ENCODE measurements around the gene F3.

DNA sequence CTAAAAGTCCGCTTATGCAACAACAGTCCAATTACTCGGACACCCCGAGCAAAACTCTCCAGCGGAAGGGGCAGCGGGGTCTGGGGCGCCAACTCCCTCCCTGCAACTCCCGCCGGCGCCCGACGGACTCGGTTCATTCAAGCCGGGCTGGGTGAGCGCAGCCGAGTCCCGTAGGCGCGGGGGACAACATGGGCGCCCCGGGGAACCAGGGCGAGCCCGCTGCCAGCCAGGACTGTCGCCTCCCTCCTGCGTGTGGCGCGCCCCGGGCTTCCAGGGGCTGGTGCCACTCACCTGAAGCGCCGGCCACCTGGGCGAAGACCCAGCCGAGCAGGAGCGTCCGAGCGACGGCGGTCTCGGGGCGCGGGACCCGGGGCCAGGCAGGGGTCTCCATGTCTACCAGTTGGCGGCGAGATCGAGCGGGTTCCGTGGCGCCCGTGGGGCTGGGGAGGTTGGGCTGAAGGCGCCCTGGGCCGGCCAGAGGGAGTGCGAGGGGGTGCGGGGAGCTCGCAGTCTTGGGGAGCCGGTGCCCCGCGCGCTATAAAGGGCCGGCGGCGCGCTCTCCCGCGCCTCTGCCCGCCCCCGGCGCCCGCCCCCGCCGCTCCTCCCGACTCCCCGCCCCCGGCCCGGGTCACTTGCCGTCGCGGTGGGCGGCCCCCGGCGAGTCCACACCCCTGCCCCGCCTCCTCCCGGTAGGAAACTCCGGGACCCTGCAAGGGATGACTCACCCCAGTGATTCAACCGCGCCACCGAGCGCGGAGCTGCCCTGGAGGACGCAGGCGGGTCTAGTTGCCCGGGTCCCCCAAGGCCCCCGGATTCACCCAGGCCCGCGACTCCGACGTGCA lies at the start of gene F3:
- TF ChIP-seq, protein P1, sequence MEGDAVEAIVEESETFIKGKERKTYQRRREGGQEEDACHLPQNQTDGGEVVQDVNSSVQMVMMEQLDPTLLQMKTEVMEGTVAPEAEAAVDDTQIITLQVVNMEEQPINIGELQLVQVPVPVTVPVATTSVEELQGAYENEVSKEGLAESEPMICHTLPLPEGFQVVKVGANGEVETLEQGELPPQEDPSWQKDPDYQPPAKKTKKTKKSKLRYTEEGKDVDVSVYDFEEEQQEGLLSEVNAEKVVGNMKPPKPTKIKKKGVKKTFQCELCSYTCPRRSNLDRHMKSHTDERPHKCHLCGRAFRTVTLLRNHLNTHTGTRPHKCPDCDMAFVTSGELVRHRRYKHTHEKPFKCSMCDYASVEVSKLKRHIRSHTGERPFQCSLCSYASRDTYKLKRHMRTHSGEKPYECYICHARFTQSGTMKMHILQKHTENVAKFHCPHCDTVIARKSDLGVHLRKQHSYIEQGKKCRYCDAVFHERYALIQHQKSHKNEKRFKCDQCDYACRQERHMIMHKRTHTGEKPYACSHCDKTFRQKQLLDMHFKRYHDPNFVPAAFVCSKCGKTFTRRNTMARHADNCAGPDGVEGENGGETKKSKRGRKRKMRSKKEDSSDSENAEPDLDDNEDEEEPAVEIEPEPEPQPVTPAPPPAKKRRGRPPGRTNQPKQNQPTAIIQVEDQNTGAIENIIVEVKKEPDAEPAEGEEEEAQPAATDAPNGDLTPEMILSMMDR (IDR thresholded peaks at IDR 0.05; ENCODE audit: low read depth, low read length, poor library complexity, severe bottlenecking), result no peak
- no peak for TF ChIP-seq EZH2phosphoT487 (IDR thresholded peaks at IDR 0.05; ENCODE audit: borderline replicate concordance, low read length)

Data from DOHH2 (cell line).